GM04504 (cell line): ENCODE results near the gene DEDD.

Experiments used
- DNase-seq: peaks from one replicate; pipeline ENCODE4 v3.0.0-alpha.2; 2012; ENCODE audit warnings: low read depth

Gene DEDD

DNA sequence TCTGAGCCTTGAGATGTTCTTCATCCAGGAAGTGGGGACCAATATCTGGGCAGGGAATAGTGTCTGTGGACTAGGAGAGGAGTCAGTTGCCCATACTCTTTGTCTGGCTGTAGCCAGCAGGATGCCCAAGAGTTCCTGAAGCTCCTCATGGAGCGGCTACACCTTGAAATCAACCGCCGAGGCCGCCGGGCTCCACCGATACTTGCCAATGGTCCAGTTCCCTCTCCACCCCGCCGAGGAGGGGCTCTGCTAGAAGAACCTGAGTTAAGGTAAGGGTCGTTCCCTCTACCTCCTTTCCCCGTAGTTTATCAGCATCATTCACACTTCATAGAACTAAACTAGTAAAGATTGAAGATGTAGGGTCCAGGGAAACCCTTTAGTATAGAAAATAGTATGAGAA is 30.3 kb upstream of the DEDD start:
- DNase-seq: no peak

DNA sequence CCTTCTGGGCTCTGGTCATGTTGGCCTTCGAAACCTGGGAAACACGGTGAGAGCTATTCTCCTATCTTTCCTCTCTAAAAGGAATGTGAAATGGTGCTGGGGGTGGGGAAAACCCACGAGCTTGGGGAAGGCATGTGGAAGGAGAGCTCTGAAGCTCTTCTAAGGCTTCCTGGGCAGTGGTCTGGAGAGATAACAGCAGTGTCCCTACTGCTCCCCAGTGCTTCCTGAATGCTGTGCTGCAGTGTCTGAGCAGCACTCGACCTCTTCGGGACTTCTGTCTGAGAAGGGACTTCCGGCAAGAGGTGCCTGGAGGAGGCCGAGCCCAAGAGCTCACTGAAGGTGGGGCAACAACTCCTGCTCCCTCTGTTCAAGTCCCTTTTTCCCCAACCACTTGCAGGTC is 29.6 kb upstream of the DEDD start:
- DNase-seq: no peak

- no peak for DNase-seq
These were observed 29.2 kb upstream of the DEDD start for GRCh38 chr1:161161652-161162051.

- no peak for DNase-seq
These were observed 28.2 kb upstream of the DEDD start for GRCh38 chr1:161160671-161161145.

DNA sequence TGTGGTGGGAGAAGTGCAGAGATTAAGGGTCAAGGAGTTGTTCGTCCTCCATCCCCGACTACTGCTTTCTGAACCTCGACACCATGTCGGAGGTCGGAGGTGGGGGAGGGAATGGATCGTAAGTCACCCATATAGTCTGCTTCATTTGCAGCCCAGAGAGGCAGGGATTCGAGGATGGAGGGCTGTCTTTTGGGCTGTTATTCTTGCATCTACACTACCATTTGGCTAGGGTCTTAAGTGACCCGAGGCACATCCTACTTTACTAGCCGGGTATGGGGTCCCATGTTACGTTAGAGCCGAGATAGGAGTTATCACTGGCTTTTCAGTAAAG is 27.4 kb upstream of the DEDD start:
- no peak for DNase-seq

- DNase-seq: peak; percentile 73
These were observed 26.8 kb upstream of the DEDD start, which contains the start of gene USP21 for GRCh38 chr1:161159087-161159912. USP21 (plus strand) TSS chr1:161159500; CDS start chr1:161160641, 1,141 bp downstream.

GRCh38 chr1:161158316-161159010 is 26.0 kb upstream of the DEDD start:
- no peak for DNase-seq

GRCh38 chr1:161157867-161158266 is 25.4 kb upstream of the DEDD start:
- no peak for DNase-seq

DNA sequence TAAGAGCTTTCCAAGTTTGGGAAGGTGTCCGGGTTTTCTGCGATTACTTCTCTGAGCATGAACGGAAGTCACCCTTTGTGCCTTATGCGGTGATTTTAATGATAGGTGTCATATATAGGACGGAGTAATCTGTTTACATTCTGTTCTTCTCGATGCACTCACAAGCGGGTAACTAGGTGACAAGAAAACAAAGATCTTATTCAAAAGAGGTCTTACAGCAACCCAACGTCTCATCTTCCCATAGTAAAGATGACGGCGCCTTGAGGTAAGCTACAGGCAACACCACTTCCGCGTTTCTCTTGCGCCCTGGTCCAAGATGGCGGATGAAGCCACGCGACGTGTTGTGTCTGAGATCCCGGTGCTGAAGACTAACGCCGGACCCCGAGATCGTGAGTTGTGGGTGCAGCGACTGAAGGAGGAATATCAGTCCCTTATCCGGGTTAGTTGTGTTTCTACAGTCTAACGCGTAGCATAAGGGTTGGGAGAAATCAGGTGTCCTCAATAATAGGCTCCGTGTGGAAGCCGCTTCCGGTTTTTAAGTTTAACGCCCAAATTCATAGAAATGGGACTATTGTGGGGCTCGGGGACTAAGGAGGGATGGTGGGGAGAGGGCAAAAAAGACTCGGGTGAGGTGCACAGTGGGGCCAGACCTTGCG is 21.3 kb upstream of the DEDD start, which contains the start of gene UFC1:
Gene UFC1 (plus strand): TSS at position 297 of the 656 bp plus-strand sequence. CDS start 20 bp downstream, at position 317.
- DNase-seq: peak; percentile 77

GRCh38 chr1:161153176-161153575 is 20.7 kb upstream of the DEDD start:
- no peak for DNase-seq

- DNase-seq: no peak
These were observed 13.4 kb upstream of the DEDD start for GRCh38 chr1:161145832-161146231.

DNA sequence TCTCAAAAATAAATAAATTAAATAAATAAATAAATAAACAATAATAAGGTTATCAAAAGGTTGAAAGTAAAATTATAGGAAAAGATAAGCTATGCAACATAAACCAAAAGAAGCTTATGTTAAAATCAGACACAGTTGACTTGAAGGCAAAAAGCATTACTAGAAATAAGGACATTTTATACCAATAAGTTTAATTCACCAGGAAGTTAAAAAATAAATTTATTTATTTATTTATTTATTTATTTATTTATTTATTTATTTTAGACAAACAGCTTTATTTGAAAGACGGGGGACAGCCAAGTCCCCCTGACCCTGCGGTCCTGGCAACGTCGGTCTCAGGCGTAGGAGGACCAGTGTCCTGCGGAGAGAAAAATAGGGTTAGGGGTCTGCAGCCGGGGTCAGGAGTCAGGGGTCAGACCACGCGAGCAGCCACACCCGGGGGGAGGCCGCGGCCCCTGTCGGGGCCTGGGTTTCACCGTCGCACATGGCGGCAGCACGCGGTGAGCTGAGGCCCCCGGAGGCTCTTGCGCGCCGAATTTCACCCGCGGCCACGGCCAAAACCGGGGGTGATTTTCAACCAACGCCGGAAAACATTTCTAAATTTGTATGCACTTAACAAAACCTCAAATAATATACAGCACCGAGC is 8.4 kb upstream of the DEDD start:
- DNase-seq: no peak

DNA sequence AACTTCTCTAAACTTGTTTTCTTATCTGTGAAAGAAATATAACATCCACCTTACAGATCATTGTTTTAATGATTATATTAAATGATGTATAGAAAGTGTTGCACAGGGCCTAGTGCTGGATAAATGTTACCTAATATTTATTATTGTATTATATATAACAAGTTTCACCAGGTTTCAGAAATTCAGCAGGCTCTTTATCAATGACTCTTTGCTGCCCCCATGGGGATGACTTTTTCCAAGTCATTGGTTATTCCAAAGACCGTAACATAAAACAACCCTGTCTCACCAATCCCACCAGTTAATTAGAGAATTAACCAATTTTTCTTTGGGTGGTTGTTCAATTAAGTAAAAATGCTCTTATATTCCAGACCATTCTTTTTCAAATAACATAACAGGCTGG is 7.3 kb upstream of the DEDD start:
- no peak for DNase-seq

DNA sequence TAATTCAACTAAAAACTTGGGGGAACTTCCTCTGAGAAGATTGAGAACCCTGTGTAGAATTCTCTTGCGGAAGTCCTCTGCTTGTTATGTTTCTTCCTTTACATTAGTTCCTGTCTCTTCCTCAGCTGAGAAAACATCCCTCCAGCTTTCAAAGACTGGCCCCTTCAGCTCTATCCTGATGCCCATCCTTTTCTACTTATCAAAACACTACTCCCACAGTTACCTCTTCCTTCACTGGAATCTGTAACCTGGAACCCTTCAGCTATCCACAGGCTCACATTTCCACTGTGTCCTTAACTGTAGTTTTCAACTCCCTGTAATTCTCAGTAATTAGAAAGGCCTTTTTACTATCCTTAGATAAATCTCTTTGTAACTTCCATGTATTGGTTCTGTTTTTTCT is 6.0 kb upstream of the DEDD start:
- DNase-seq: no peak

GRCh38 chr1:161137881-161138280 is 5.4 kb upstream of the DEDD start:
- DNase-seq: no peak

DNA sequence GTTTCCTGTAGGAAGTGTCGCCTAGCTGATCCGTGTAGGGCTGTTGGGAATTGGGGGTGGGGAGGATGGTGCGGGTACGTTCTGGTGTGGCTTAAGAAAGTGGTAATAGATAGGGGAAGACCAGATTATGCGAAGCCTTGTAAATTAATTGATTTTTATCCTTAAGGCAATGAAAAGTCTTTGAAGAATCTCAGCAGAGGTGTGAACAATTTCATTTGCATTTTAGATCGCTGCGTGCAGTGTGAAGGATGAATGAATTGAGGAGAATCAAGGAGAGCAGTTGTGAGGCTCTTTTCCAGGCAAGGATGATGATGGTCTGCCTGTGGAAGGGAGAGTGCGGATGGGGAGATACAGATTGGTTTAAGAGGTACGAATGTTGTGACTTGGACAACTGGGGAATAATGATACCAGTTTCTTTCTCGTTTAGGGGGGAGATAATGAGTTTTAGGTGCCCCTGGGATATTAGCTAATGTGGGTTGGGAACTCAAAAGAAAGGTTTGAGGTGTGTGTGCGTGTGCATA is 813 bp upstream of the DEDD start:
- no peak for DNase-seq

DNA sequence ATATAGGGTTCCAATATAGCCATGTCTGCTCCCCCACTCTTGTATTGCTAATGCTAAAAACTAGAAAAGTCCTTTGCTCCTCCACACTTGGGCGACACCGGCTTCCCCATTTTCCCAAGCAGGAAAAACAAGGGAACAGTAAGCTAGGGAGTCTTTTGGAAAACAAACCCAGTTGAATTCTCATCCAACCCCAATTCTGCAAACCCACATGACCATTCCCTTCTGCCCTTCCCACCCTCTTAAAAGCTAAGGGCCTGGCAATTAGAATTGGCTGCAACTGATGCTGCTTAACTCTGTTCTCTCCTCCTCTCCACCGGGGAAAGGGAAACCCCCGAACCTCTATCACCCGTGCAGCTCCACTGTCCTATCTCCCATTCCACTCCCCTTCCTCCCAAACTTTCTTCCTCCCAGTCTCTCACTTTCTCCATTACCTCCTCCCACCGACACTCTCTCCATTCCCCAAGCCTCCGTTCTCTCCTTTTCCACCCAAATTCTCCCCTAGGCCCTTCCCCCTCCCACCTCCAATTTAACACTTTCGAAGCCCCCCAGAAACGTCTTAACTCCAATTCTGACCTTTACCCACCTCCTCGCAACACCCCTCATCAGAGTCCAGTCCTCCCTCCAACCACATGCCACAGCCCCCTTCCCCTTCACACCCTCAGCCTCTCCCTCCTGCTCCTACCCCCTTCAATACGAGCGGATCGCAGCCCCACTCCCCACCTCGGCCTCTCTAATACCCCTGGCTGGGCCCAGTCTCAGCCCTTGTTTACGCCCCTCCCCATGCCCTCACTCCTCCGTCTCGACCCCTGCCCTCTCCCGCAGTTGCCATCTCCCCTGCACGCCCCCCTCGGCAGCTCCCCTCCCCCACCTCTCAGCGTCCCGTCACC is 701 bp downstream of the DEDD start:
- DNase-seq: no peak

DNA sequence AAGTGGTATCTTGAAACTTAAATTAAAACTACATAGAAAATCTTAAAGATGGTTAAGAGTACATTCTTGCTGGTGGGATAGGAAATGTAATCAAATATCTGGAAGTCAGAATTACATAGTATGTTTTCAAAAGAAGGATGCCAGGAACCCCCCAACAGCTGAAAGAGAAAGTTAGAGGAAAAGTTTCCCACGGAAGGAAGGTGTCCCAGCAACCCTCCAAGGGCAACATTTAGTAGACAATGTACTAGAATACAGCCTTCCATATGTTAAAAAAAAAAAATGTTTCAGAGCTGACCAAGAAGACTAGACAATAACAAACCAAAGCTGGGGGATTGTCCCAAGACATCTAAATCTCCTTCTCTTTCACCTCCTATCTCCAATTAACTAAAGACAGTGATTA is 2.2 kb downstream of the DEDD start:
- DNase-seq: no peak

DNA sequence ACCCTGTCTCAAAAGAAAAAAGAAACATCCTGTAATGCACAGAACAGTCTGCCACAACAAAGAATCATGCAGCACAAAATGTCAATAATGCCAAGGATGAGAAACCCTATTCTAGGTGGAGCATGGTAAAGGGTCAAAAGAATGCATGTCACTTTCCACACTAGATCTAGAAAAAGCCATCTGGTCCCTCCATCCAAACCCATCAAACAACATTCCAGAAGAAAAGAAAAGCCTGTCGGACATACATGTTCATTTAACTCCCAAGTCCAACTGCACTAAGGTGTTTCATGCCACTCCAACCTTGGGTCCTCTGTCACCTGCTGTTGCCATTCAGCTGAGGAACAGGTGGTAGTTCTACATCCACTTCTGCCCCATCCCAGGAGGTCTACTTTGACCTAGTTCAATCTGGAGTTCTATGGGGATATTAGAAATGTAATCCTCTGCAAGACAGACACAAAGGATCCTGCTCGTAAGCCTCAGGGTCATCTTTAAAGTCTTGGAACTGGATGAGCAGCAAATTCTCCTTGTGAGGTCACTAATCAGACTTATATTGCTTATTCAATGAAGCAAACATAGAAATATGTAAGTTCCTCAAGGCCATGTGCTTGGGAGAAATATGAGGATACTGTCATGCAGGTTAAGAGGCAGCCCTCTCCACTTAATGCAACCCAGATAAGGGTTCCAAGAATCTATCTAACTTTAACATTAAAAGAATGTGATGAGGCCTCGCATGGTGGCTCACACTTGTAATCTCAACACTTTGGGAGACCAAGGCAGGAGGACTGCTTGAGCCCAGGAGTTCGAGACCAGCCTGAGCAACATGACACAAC is 3.7 kb downstream of the DEDD start:
- no peak for DNase-seq

DNA sequence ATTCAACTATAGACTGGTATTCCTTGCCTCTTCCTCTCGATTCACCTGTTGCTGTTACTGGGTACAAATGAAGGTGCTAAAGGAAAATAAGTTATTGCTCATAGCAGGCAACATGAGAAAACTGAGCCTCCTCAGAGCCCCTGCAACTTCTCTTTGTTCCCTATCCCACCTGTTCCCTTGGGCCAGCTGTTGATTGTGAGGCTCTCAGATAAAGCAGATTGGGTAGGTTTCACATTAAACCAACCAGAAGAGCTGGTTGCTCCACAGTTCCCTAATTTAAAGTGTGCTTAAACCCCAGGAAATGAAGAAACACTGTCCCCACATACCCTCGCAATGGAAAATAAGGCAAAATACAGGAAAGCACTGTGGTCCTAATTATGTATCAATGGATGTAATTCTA is 4.8 kb downstream of the DEDD start:
- no peak for DNase-seq
